Stimulated activated CD4-positive, alpha-beta T cell treated with anti-CD3 and anti-CD28 coated beads, Interleukin-2, amount 100 ng/mL, for 48 hours (primary cell): ENCODE results near the gene SYNC.
"Not testable (repeated sequence)": the region's sequence is repeated elsewhere in the genome, so short reads cannot be mapped to it uniquely, and the experiment has no call there.

ENCODE experiments used
- DNase-seq, 2 donors: peaks; one replicate each; pipeline ENCODE4 v3.0.0-alpha.2; 2020

The SYNC gene

GRCh38 chr1:32724678-32725614, 22.4 kb upstream of the SYNC start:
- no peak for DNase-seq

GRCh38 chr1:32719681-32720275, 17.2 kb upstream of the SYNC start:
- DNase-seq, result no peak

DNA sequence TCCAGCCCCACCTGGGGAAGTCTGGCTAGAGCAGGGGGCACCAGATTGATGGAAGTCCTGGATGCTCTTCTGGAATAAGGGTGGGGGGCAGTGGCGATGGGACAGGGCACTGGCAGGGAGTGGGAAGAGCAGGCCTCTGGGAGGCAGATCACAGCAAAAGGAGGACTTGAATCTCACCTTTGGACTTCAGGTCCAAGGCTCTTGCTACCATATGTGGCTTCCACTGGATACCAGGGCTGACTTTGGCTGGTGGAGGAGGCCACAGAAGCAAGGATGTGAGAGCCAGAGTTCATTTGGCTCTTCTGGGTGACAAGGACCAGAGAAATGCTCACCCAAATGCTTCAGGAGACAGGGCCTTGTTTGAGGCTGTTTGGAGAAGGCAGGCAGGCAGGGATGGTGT, 16.0 kb upstream of the SYNC start:
- no peak for DNase-seq

GRCh38 chr1:32718036-32718435, 15.5 kb upstream of the SYNC start:
- no peak for DNase-seq

GRCh38 chr1:32717503-32717902, 14.9 kb upstream of the SYNC start:
- no peak for DNase-seq

DNA sequence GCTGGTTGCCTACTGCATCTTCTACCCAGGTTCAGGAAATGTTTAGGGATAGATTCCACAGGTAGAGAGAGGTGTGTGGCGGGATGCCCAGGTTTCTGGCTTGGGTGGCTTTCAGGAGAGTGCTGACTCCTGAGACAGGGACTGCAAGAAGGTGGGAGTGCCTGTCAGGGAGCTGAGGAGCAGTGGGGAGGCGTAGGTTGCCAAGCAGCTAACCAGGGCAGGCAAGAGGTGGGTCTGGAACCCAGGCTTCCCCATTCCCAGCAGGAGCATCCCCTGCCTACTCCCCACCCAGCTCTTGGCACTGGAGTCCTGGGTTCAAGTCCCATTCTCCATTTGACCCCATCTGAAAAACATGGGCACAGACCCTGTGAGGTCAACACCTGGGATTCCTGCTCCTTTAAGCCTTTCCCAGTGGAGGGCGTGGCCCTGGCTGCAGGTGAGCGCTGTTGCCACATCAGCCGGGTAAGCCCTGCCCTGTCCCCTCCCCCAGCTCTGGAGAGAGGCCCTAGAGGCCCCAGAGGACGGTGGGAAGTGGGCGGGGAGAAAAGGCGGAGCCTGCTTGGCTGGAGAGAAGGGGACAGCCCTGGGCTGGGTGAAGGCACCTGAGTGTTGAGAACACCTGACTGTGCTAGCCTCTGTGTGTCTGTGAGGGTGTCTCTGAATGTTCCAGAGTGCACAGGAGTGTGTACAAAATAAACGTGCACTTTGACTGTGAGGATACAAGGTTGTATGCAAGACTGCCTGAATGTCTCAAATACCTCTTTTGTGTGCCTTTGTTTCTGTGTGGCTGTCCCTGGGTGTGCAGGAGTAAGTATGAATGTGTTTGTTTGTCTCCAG, 14.0 kb upstream of the SYNC start:
- peak; percentile 41 to 43 for DNase-seq

DNA sequence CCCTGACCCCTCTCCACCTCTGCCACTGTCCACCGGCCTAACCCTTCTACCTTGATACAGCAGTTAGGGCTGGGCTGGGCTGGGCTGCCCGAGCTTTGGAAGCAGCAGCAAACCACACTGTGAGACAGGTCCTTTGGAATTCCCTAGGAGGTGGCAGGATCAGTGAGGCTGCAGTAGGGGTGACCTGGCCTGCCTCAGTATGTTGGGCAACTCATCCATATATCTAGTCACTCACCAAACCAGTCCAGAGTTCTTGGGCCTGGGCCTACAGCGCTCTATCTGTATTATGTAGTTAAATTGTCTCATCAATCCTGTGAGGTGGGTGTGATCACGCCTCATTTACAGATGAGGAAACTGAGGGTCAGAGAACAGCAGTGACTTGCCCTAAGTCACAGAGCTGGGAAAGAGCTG, 13.3 kb upstream of the SYNC start:
- no peak for DNase-seq

- DNase-seq, result no peak
These were observed 11.7 kb upstream of the SYNC start for GRCh38 chr1:32714277-32714676.

DNA sequence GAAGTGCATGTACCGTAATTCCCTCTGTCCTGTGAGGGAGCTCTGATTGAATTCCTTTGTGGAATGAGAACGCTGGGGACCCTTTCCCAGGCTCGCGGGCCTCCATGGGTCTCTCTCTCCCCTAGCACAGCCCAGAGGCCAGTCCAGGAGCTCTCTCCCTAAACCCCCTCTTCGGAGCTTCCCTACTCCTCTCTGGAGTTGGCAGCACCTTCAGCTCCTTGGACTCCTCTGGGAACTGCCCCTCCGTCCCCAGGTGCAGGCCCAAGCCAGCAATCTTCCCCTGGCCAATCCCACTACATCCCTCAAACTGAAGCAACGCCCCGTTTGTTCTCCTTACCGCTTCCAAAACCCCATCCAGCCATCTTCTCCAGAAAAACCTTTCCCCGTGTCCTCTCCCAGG, 10.5 kb upstream of the SYNC start:
- no peak for DNase-seq

DNA sequence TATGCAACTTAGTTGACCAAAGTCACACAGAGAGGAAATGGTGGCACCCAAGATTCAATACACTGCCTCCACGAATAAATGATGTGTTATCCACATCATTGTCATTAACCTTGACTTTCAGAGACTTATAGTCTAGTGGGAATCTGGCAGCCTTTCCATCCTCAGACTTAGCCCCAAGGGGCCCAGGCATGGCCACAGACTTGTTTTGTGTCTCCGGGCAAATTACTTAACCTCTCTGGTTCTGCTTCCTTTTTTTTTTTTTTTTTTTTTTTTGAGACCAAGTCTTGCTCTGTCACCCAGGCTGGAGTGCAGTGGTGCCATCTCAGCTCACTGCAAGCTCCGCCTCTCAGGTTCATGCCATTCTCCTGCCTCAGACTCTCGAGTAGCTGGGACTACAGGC, 8.7 kb upstream of the SYNC start:
- DNase-seq, result not testable (repeated sequence)

- no peak for DNase-seq
These were observed 6.9 kb upstream of the SYNC start for GRCh38 chr1:32709476-32709875.

GRCh38 chr1:32709075-32709474, 6.5 kb upstream of the SYNC start:
- DNase-seq, result no peak

- no peak for DNase-seq
These were observed 3.9 kb upstream of the SYNC start for GRCh38 chr1:32706491-32706890.

- no peak for DNase-seq
These were observed 2.9 kb upstream of the SYNC start for GRCh38 chr1:32705516-32705915.

DNA sequence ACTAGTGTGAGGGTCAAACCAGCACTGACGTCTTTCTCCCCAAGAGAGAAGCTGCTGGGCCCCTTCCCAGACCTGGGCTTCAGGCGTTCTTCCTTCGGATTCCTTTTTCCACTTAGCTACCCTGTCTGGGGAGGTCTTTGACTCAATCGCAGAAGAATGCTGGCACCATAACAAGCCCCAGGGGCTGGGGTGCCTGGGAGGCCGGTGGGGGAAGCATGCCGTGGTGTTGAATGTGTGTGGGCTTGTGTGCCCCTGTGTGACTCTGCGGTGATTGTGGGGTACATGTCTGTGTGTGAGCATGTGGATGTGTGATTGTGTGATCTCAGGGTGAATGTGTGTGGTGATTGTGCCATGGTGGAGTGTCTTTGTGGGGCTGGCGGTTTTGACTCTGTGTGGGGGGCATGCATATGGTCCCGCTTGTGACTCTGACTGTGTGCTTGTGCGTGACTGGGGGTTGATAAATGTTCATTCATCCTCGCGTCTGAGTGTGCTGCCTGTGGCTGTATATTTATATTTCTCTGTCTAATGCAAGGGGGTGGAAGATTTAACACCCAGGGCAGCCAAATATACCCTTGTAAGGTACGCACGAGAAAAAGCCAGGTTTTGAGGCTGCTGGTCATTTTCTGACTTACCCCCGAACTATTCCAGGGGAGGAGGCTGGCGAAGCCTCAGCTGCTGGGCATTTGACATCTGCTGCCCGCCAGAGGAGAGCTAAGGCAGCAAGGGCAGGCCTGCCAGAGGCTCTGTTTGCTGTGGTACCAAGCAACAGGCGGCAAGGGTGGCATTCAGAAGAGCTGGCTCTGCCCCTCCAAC, 1.1 kb upstream of the SYNC start:
- DNase-seq, result no peak

DNA sequence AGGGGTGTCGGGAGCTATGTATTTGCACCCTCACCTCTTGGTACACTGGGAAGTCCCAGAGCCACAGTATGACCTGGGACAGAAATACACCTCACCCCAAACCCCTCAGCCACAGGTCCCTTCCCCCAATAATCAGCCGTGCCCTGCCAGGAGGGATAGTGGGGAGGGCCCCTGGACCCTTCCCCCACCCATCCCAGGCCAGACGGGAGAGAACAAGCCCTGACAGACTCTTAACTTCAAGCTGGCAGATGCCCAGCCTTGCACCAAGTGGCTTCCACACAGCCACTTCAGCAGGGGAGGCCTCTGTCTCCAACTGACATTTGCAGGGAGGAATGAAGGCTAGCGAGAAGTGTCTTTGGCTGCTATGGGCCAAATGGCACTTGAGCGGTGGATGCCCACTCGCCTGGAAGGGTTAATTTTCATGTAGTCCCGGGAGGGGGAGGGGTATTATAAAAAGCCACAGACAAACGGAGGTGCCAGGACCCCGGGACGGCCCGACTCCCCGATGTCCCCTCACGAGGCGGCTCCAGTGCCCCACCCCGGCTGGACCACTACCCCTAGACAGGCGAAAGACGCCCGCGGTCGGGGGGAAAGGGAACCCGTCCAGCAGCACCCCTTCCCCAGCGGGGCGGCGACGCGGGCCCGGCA, 495 bp downstream of the SYNC start:
- no peak for DNase-seq

GRCh38 chr1:32701421-32701911, 1.1 kb downstream of the SYNC start:
- DNase-seq, result no peak

DNA sequence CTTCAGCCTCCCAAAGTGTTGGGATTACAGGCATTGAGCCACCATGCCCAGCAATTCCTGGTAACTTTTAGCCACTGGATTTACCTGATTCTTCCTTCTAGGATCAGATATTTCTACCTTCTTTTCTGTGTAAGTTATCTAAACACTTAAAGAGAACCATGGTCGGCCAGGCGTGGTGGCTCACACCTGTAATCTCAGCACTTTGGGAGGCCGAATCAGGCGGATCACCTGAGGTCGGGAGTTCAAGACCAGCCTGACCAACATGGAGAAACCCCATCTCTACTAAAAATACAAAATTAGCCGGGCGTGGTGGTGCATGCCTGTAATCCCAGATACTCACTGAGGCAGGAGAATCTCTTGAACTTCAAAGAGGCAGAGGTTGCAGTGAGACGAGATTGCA, 5.6 kb downstream of the SYNC start:
- DNase-seq, result not testable (repeated sequence)

GRCh38 chr1:32696041-32696440, 6.5 kb downstream of the SYNC start:
- DNase-seq, result no peak

DNA sequence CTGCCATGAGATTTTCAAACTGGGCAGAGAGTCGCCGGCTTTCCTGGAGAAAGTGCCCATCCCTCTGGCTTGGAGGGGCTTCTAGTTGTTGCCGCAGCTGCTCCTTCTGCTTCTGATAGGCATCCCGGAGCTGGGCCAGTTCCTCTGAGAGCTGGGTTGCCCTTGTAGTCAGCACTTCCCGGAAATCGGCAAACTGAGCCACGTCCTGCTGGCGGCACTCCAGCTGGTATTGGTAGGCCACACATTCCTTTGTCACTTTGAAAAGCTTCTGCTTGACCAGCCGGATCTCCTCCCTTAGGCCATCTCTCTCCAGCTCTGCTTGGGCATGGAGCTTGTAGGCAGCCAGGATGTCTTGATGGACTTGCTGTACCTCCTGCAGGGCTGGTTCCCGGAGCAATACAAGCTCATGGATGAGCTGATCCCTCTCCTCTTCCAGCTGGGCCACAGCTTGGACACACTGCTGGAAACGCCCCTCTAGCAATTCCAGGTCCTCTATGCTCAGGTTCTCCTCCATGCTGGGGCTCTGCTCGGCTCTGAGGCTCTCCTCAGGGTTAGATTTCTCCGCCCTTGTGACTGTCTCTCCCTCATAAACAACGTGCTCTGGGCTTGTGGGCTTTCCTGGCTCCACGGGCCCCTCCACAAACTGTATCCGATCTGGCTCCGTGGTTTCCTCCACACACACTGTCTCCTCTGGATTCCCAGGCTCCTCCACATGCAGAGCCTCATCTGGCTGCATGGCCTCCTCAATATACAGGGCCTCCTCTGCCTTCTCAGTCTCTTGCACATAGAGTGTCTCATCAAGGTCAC, 7.3 kb downstream of the SYNC start:
- no peak for DNase-seq
